Neural crest cell (in vitro differentiated cells): Measurements from ENCODE around the gene PLD2. TPM values are rescaled to one million over a fixed set of nuclear protein-coding genes. Genes with fewer than 3 reads are reported as not detected.

Experiments
- DNase-seq: peaks from one replicate; pipeline ENCODE4 v3.0.0; 2021; ENCODE audit warnings: low read depth, mixed read lengths, low spot score
- H3K27ac Mint-ChIP-seq: one replicate; pipeline ENCODE4 v1.8.0; 2021; ENCODE audit warnings: mild to moderate bottlenecking, mixed read lengths; ENCODE audit not compliant: unreplicated experiment
- H3K27me3 Mint-ChIP-seq: 2 replicates; pipeline ENCODE4 v1.8.0; 2021; ENCODE audit warnings: low read depth, mild to moderate bottlenecking, mixed read lengths
- H3K36me3 Mint-ChIP-seq: 2 replicates; pipeline ENCODE4 v1.8.0; 2021; ENCODE audit warnings: low read depth, mild to moderate bottlenecking, mixed read lengths
- H3K4me1 Mint-ChIP-seq: 2 replicates; pipeline ENCODE4 v1.8.0; 2021; ENCODE audit warnings: mixed read lengths
- H3K4me3 Mint-ChIP-seq: one replicate; pipeline ENCODE4 v1.8.0; 2021; ENCODE audit warnings: mild to moderate bottlenecking, mixed read lengths
- H3K9me3 Mint-ChIP-seq: 2 replicates; pipeline ENCODE4 v1.8.0; 2021; ENCODE audit warnings: mixed read lengths
- total RNA-seq: library from RNA; stranded (reverse); gene quantifications from 2 replicates; pipeline ENCODE4 v1.2.1, GENCODE V29; 2021
- TF ChIP-seq, protein P1 (sequence below): fragments of 200-600 bp; sonication (generic); conservative IDR thresholded peaks from 2 replicates; pipeline ENCODE4 v1.5.0; 2021; ENCODE audit warnings: antibody characterized with exemption, mild to moderate bottlenecking

PLD2 gene
- total RNA-seq, 1 donor from 2014 or later: 54.8 TPM

DNA sequence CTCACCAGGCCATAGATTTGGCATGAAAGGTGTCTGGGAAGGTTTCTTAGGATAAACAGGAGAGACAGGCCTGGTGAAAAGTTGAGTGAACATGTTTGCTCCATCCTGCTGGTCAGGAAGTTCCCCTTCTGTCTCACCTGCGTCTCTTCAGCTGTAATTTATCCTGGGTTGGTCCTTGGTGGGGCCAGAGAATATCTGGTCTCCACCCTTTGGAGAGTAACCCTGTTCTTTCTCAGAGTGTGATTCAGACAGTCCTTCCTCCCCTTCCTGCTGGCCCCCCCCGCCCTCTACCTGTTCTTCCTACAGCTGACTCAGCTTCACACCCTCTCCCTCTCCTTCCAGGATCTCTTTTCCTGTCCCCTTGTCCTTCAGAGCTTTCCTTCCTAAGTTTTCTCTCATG lies 43.3 kb downstream of the PLD2 start:
- Mint-ChIP-seq H3K36me3 (no peaks in the 10 kb centered on the region), H3K27ac (no peak overlapping the region), H3K4me3 (no peak overlapping the region), H3K4me1 (peaks cover 33% of the 10 kb centered on the region), H3K9me3 (no peaks in the 10 kb centered on the region), H3K27me3 (no peaks in the 10 kb centered on the region)
- TF ChIP-seq, protein P1, sequence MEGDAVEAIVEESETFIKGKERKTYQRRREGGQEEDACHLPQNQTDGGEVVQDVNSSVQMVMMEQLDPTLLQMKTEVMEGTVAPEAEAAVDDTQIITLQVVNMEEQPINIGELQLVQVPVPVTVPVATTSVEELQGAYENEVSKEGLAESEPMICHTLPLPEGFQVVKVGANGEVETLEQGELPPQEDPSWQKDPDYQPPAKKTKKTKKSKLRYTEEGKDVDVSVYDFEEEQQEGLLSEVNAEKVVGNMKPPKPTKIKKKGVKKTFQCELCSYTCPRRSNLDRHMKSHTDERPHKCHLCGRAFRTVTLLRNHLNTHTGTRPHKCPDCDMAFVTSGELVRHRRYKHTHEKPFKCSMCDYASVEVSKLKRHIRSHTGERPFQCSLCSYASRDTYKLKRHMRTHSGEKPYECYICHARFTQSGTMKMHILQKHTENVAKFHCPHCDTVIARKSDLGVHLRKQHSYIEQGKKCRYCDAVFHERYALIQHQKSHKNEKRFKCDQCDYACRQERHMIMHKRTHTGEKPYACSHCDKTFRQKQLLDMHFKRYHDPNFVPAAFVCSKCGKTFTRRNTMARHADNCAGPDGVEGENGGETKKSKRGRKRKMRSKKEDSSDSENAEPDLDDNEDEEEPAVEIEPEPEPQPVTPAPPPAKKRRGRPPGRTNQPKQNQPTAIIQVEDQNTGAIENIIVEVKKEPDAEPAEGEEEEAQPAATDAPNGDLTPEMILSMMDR: no peak
- no peak for DNase-seq

DNA sequence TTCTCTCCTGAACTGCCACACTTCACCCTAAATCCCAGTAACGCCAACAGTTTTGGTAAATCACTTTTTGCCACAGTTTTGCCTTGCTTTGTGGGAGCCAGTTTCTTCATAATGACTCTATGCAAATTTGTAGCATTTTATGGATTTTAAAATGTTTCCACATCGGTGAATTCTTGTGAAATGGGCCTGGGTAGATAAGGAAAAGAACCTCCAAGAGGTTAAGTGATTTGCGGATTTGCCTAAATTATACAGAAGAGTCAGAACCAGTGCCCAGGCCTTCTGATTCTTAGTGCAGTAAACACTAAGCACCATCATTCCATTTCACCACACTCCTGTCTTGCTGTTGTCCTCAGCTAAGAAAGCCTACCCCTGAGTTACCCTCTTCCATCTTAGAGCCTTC lies 44.1 kb downstream of the PLD2 start:
- no peaks in the 10 kb centered on the region for H3K36me3 Mint-ChIP-seq
- no peak for DNase-seq
- no peaks in the 10 kb centered on the region for H3K9me3 Mint-ChIP-seq
- H3K27me3 Mint-ChIP-seq: no peaks in the 10 kb centered on the region
- no peak overlapping the region for H3K27ac Mint-ChIP-seq
- H3K4me1 Mint-ChIP-seq: peaks cover 35% of the 10 kb centered on the region
- H3K4me3 Mint-ChIP-seq: no peak overlapping the region
- TF ChIP-seq, protein P1: no peak

DNA sequence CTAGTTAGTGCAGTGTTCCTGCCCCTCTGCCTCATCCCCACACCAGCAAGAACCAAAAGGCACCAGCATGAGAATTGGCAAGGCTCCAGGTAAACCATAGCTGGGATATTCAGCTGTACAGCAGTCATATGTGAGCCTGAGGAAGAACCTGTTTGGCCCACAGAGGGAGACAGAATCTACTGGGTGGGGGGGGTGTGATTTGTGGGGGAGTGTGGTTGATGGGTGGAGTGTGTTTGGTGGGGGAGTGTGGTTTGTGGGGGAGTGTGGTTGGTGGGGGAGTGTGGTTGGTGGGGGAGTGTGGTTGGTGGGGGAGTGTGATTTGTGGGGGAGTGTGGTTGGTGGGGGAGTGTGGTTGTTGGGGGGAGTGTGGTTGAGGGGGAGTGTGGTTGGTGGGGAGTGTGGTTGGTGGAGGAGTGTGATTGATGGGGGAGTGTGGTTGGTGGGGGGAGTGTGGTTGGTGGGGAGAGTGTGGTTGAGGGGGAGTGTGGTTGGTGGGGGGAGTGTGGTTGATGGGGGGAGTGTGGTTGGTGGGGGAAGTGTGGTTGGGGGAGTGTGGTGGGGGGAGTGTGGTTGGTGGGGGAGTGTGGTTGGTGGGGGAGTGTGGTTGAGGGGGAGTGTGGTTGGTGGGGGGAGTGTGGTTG lies 45.7 kb downstream of the PLD2 start:
- H3K4me1 Mint-ChIP-seq: peaks cover 51% of the 10 kb centered on the region
- no peak for DNase-seq
- H3K4me3 Mint-ChIP-seq: no peak overlapping the region
- TF ChIP-seq, protein P1: no peak
- no peaks in the 10 kb centered on the region for H3K27me3 Mint-ChIP-seq
- peaks cover 3% of the 10 kb centered on the region for H3K36me3 Mint-ChIP-seq
- H3K9me3 Mint-ChIP-seq: no peaks in the 10 kb centered on the region
- H3K27ac Mint-ChIP-seq: no peak overlapping the region

DNA sequence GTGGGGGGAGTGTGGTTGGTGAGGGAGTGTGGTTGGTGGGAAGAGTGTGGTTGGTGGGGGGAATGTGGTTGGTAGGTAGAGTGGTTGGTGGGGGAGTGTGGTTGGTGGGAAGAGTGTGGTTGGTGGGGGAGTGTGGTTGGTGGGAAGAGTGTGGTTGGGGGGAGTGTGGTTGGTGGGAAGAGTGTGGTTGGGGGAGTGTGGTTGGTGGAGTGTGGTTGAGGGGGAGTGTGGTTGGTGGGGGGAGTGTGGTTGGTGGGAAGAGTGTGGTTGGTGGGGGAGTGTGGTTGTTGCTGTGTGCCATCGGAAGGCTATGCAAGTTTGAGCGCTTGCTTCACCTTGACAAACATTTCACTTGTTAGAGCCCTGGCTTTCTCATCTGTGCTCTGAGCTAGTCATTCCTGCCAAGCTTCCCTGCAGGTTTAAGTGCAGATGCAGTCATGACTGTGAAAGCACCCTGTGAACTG lies 46.3 kb downstream of the PLD2 start:
- no peaks in the 10 kb centered on the region for H3K27me3 Mint-ChIP-seq
- no peak overlapping the region for H3K27ac Mint-ChIP-seq
- no peaks in the 10 kb centered on the region for H3K9me3 Mint-ChIP-seq
- TF ChIP-seq, protein P1: no peak
- no peak for DNase-seq
- H3K4me1 Mint-ChIP-seq: peaks cover 56% of the 10 kb centered on the region
- peaks cover 3% of the 10 kb centered on the region for H3K36me3 Mint-ChIP-seq
- H3K4me3 Mint-ChIP-seq: no peak overlapping the region

DNA sequence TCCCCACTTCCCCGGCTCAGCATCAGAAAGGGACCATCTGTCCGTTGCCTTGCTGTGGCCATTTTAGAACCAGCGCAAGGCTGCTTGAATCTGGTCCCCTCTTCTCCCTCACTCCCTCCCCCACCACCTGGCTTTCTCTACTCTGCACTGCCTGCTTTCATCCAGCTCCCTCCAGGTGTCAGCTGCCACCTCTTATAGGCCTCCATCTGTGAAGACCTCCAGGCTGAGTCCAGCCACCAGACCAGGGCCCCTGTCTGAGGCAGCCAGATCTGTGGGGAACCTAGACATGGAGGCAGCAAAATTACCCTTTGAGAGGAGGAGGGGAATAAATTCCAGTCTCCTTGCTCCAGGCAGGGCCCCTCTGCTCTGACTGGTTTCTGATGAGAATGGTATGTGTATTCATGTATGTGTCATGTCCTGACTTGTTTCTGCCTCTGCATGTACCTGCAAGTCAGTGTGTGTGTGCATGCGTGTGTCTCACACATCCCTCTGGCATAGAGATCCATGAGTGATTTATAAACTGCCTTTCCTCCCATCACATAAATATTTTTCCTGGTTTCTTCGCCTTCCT lies 47.2 kb downstream of the PLD2 start:
- DNase-seq: no peak
- Mint-ChIP-seq H3K4me3 (no peak overlapping the region), H3K27ac (peak overlapping the region; percentile 32), H3K9me3 (no peaks in the 10 kb centered on the region), H3K27me3 (no peaks in the 10 kb centered on the region), H3K36me3 (peaks cover 3% of the 10 kb centered on the region), H3K4me1 (peaks cover 61% of the 10 kb centered on the region)
- TF ChIP-seq, protein P1: no peak
